Left lung (tissue), 10 donors: ENCODE data around the gene DCC. TPM values are rescaled to one million over a fixed set of nuclear protein-coding genes. Genes with fewer than 3 reads are reported as not detected.
"Not testable (repeated sequence)": the region's sequence is repeated elsewhere in the genome, so short reads cannot be mapped to it uniquely, and the experiment has no call there.

Experiments used
- ATAC-seq: fragments of 200-7000 bp; cut with Tn5 transposase; one replicate; pipeline ENCODE4 v1.9.1; 2020; ENCODE audit warnings: moderate library complexity
- DNase-seq, 4 donors: peaks; one replicate each; pipeline ENCODE4 v3.0.0-alpha.2; 2013 to 2020
- H3K27ac ChIP-seq, 2 donors: fragments of 200-600 bp; sonication (generic) in 1 of 2; one replicate each; pipeline versions ENCODE4 v1.5.0 to v1.8.0; 2020 to 2021
- H3K27me3 ChIP-seq, 2 donors: fragments of 200-600 bp; sonication (generic) in 1 of 2; one replicate each; pipeline versions ENCODE4 v1.5.0 to v1.8.0; 2020 to 2021
- H3K36me3 ChIP-seq, 2 donors: fragments of 200-600 bp; sonication (generic) in 1 of 2; one replicate each; pipeline versions ENCODE4 v1.5.0 to v1.8.0; 2020 to 2021
- H3K4me1 ChIP-seq, 2 donors: fragments of 200-600 bp; one replicate each; pipeline ENCODE4 v1.8.0; 2021
- H3K4me3 ChIP-seq, 2 donors: fragments of 200-600 bp; sonication (generic) in 1 of 2; one replicate each; pipeline versions ENCODE4 v1.5.0 to v1.8.0; 2020 to 2021; ENCODE audit warnings: mild to moderate bottlenecking in 1 of 2
- H3K9me3 ChIP-seq, 2 donors: fragments of 200-600 bp; sonication (generic) in 1 of 2; one replicate each; pipeline versions ENCODE4 v1.5.0 to v1.8.0; 2020 to 2021
- CTCF ChIP-seq, 2 donors: fragments of 200-600 bp; sonication (generic) in 1 of 2; IDR thresholded peaks; one replicate each; pipeline versions ENCODE4 v1.5.0 to v1.8.0; 2021; ENCODE audit warnings: antibody characterized with exemption in 2 of 2
- intact Hi-C, 2 donors: fragments of 100-400 bp; cut with DNase I; formaldehyde crosslinking; loops; one replicate each; pipeline versions ENCODE4 v1.11.2 to v1.14.2; 2022
- polyA plus RNA-seq, 6 donors: library from polyadenylated mRNA; unstranded; fragments of 120-200 nt; gene quantifications; one replicate each; pipeline ENCODE4 v1.2.1, GENCODE V29; 2013; ENCODE audit not compliant: insufficient read length in 6 of 6
- total RNA-seq, 2 donors: library from RNA; stranded (reverse); fragmentation: NEBNext Ultra II Directional; extraction: Animal tissue kit (Norgen Biotek cat#: 25700); gene quantifications; one replicate each; pipeline ENCODE4 v1.2.1, GENCODE V29; 2021
- donor health status: DM: no; HTN: yes; CAD: no.
- donor health status: DM: no; HTN: no; CAD: no.

DCC gene
- total and polyA plus RNA-seq, 8 donors, result 0.61 to 3.5 (median 2.1) TPM

- H3K36me3 ChIP-seq, result no peaks in the 10 kb centered on the region
- ATAC-seq, result no peak
- peak in 1 of 4 donors; percentile 7 for DNase-seq
- H3K27me3 ChIP-seq, result no peaks in the 10 kb centered on the region
- intact Hi-C loops, result no loop called here
- no peak for TF ChIP-seq CTCF (IDR thresholded peaks at IDR 0.05)
- no peaks in the 10 kb centered on the region for H3K9me3 ChIP-seq
- no peak overlapping the region for H3K27ac ChIP-seq
- H3K4me3 ChIP-seq, result no peak overlapping the region
- no peaks in the 10 kb centered on the region for H3K4me1 ChIP-seq
These were observed 1119.1 kb downstream of the DCC start for GRCh38 chr18:53458944-53459580.

GRCh38 chr18:53467756-53468155 lies 1127.8 kb downstream of the DCC start:
- DNase-seq, result no peak
- Histone ChIP-seq H3K4me3 (no peak overlapping the region), H3K4me1 (no peaks in the 10 kb centered on the region), H3K27me3 (no peaks in the 10 kb centered on the region), H3K27ac (no peak overlapping the region), H3K36me3 (no peaks in the 10 kb centered on the region), H3K9me3 (peaks cover 0 to 2% of the 10 kb centered on the region in 2 donors)
- no peak for ATAC-seq
- intact Hi-C loops, result no loop called here
- no peak for TF ChIP-seq CTCF (IDR thresholded peaks at IDR 0.05)

GRCh38 chr18:53468173-53468572 lies 1128.2 kb downstream of the DCC start:
- ATAC-seq, H3K9me3 ChIP-seq, H3K27ac ChIP-seq, H3K4me3 ChIP-seq, H3K36me3 ChIP-seq, H3K4me1 ChIP-seq, H3K27me3 ChIP-seq, DNase-seq, intact Hi-C loops: not testable (repeated sequence)

GRCh38 chr18:53472546-53472945 lies 1132.5 kb downstream of the DCC start:
- TF ChIP-seq CTCF (IDR thresholded peaks at IDR 0.05), result no peak

GRCh38 chr18:53478155-53478554 lies 1138.2 kb downstream of the DCC start:
- Histone ChIP-seq H3K4me3 (no peak overlapping the region), H3K36me3 (no peaks in the 10 kb centered on the region), H3K27me3 (no peaks in the 10 kb centered on the region), H3K27ac (no peak overlapping the region), H3K4me1 (no peaks in the 10 kb centered on the region), H3K9me3 (peaks cover 0 to 12% of the 10 kb centered on the region in 2 donors)
- no peak for TF ChIP-seq CTCF (IDR thresholded peaks at IDR 0.05)
- no peak for ATAC-seq
- no peak for DNase-seq
- intact Hi-C loops, result no loop called here

More at GRCh38 chr18:53472546-53472945, 1132.5 kb downstream of the DCC start:
- DNase-seq, result no peak
- Histone ChIP-seq H3K27ac (no peak overlapping the region), H3K9me3 (peaks cover 0 to 14% of the 10 kb centered on the region in 2 donors), H3K4me1 (no peaks in the 10 kb centered on the region), H3K36me3 (no peaks in the 10 kb centered on the region), H3K27me3 (no peaks in the 10 kb centered on the region), H3K4me3 (no peak overlapping the region)
- ATAC-seq, result no peak
- intact Hi-C loops, result no loop called here

GRCh38 chr18:53486296-53486695 lies 1146.3 kb downstream of the DCC start:
- intact Hi-C loops, result no loop called here
- Histone ChIP-seq H3K9me3 (no peaks in the 10 kb centered on the region), H3K27ac (no peak overlapping the region), H3K27me3 (no peaks in the 10 kb centered on the region), H3K4me1 (no peaks in the 10 kb centered on the region), H3K36me3 (no peaks in the 10 kb centered on the region), H3K4me3 (no peak overlapping the region)
- no peak for ATAC-seq
- TF ChIP-seq CTCF (IDR thresholded peaks at IDR 0.05), result no peak
- no peak for DNase-seq
